WTC11 (cell line): ENCODE measurements around the gene P3H1. TPM values are rescaled to one million over a fixed set of nuclear protein-coding genes. Genes with fewer than 3 reads are reported as not detected.

Experiments used
- ATAC-seq: fragments of 200-7000 bp; cut with Tn5 transposase; 2 replicates; pipeline ENCODE4 v1.10.0; 2021; ENCODE audit warnings: mild to moderate bottlenecking, moderate library complexity
- CTCF ChIA-PET: fragments of 300-600 bp; sonication (Branson Sonifier 250); formaldehyde crosslinking; loops from one replicate; lab custom pipeline; 2021; ENCODE audit warnings: antibody characterized with exemption; lab: Charles Lee
- POLR2A ChIA-PET: fragments of 350-600 bp; sonication (Branson Sonifier 250); formaldehyde crosslinking; loops from one replicate; lab custom pipeline; 2021; ENCODE audit warnings: antibody characterized with exemption; lab: Charles Lee
- DNase-seq: peaks from one replicate; pipeline ENCODE4 v3.0.0; 2021; ENCODE audit warnings: low spot score
- H3K27ac Mint-ChIP-seq: 2 replicates; pipeline ENCODE4 v1.8.0; 2021; ENCODE audit warnings: mixed read lengths
- H3K27me3 Mint-ChIP-seq: 2 replicates; pipeline ENCODE4 v1.8.0; 2021; ENCODE audit warnings: low read depth, mild to moderate bottlenecking, moderate library complexity, mixed read lengths
- H3K36me3 Mint-ChIP-seq: 2 replicates; pipeline ENCODE4 v1.8.0; 2021; ENCODE audit warnings: mixed read lengths
- H3K4me1 Mint-ChIP-seq: 2 replicates; pipeline ENCODE4 v1.8.0; 2022; ENCODE audit warnings: mixed read lengths
- H3K4me3 Mint-ChIP-seq: 2 replicates; pipeline ENCODE4 v1.8.0; 2021; ENCODE audit warnings: mild to moderate bottlenecking, moderate library complexity, mixed read lengths
- H3K9me3 Mint-ChIP-seq: 2 replicates; pipeline ENCODE4 v1.8.0; 2021; ENCODE audit warnings: mixed read lengths
- ETV6 ChIP-seq: sonication (generic); formaldehyde crosslinking; IDR thresholded peaks from 2 replicates; pipeline ENCODE4 v1.8.1; 2022; ENCODE audit warnings: mild to moderate bottlenecking, missing genetic modification reagents
- FOXK1 ChIP-seq: sonication (generic); formaldehyde crosslinking; IDR thresholded peaks from 2 replicates; pipeline ENCODE4 v1.8.0; 2022; ENCODE audit warnings: mild to moderate bottlenecking, moderate library complexity, missing genetic modification reagents
- FOXP1 ChIP-seq: sonication (generic); formaldehyde crosslinking; IDR thresholded peaks from 2 replicates; pipeline ENCODE4 v1.8.0; 2022; ENCODE audit warnings: missing genetic modification reagents, mild to moderate bottlenecking, moderate library complexity, borderline replicate concordance
- MXD4 ChIP-seq: fragments of 250-450 bp; sonication (Bioruptor Pico); IDR thresholded peaks from 2 replicates; pipeline ENCODE4 v1.8.0; 2021; ENCODE audit warnings: mild to moderate bottlenecking, moderate library complexity, borderline replicate concordance
- NFATC4 ChIP-seq: fragments of 250-450 bp; sonication (Bioruptor Pico); IDR thresholded peaks from 2 replicates; pipeline ENCODE4 v1.9.0; 2021; ENCODE audit warnings: mild to moderate bottlenecking
- NR2C2 ChIP-seq: sonication (generic); formaldehyde crosslinking; IDR thresholded peaks from 2 replicates; pipeline ENCODE4 v1.8.0; 2022; ENCODE audit warnings: mild to moderate bottlenecking, missing genetic modification reagents
- ZNF416 ChIP-seq: fragments of 250-450 bp; sonication (Bioruptor Pico); IDR thresholded peaks from 2 replicates; pipeline ENCODE4 v1.9.0; 2021; ENCODE audit warnings: mild to moderate bottlenecking, inconsistent platforms
- ZNF671 ChIP-seq: fragments of 250-450 bp; sonication (Bioruptor Pico); IDR thresholded peaks from 2 replicates; pipeline ENCODE4 v1.8.0; 2021; ENCODE audit warnings: mild to moderate bottlenecking
- total RNA-seq: library from RNA; stranded (reverse); gene quantifications from 3 replicates; pipeline ENCODE4 v1.2.3, GENCODE V29; 2021
- TF ChIP-seq, protein P1 (sequence below): sonication (generic); formaldehyde crosslinking; IDR thresholded peaks from 2 replicates; pipeline ENCODE4 v1.8.1; 2023; ENCODE audit warnings: mild to moderate bottlenecking, missing genetic modification reagents, borderline replicate concordance
- TF ChIP-seq, protein P2 (sequence below): sonication (generic); formaldehyde crosslinking; IDR thresholded peaks from 2 replicates; pipeline ENCODE4 v1.8.1; 2023; ENCODE audit warnings: mild to moderate bottlenecking, missing genetic modification reagents, moderate library complexity
- TF ChIP-seq, protein P3 (sequence below): sonication (generic); formaldehyde crosslinking; IDR thresholded peaks from 2 replicates; pipeline ENCODE4 v1.8.1; 2023; ENCODE audit warnings: mild to moderate bottlenecking, missing genetic modification reagents
- TF ChIP-seq, protein P4 (sequence below): sonication (generic); formaldehyde crosslinking; IDR thresholded peaks from 2 replicates; pipeline ENCODE4 v1.8.1; 2022; ENCODE audit warnings: missing genetic modification reagents, borderline replicate concordance
- TF ChIP-seq, protein P5 (sequence below): sonication (generic); formaldehyde crosslinking; IDR thresholded peaks from 2 replicates; pipeline ENCODE4 v1.8.1; 2022; ENCODE audit warnings: mild to moderate bottlenecking, moderate library complexity, missing genetic modification reagents
- TF ChIP-seq, protein P6 (sequence below): sonication (generic); formaldehyde crosslinking; conservative IDR thresholded peaks from 2 replicates; pipeline ENCODE4 v1.8.1; 2022; ENCODE audit warnings: mild to moderate bottlenecking, missing genetic modification reagents
- TF ChIP-seq, protein P7 (sequence below): sonication (generic); formaldehyde crosslinking; IDR thresholded peaks from 2 replicates; pipeline ENCODE4 v1.8.0; 2023; ENCODE audit warnings: missing genetic modification reagents, mild to moderate bottlenecking, borderline replicate concordance
- TF ChIP-seq, protein P8 (sequence below): fragments of 250-450 bp; sonication (Bioruptor Pico); IDR thresholded peaks from 2 replicates; pipeline ENCODE4 v1.8.0; 2021; ENCODE audit warnings: mild to moderate bottlenecking
- TF ChIP-seq, protein P9 (sequence below): sonication (generic); formaldehyde crosslinking; IDR thresholded peaks from 2 replicates; pipeline ENCODE4 v1.8.0; 2022; ENCODE audit warnings: mild to moderate bottlenecking, missing genetic modification reagents
- TF ChIP-seq, protein P10 (sequence below): sonication (generic); formaldehyde crosslinking; IDR thresholded peaks from 2 replicates; pipeline ENCODE4 v1.8.1; 2022; ENCODE audit warnings: low read depth, missing genetic modification reagents, borderline replicate concordance

P3H1 gene
- total RNA-seq, 1 experiment from 2014 or later: 95.1 TPM

DNA sequence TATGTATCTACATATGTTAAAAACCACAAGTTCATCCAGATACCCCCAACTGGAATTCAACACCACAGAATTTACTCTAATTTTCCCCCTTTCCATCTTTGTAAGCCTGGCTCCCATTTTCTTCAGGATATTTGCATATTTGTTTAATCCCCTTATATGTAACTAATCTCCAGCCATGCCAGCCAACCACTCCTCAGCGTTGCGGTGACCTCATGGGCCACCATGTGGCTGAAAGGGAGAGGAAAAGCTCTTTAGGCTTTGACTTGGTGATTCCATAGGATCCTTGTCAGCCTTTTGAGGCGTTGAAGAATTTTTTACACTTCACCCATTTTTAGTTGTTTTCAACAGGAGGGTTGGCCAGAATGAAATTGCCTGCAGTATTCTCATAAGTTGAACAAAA, 36.8 kb downstream of the P3H1 start:
- H3K27me3 Mint-ChIP-seq: no peaks in the 10 kb centered on the region
- ATAC-seq (peak; percentile 71), DNase-seq (peak; percentile 39)
- H3K36me3 Mint-ChIP-seq: no peaks in the 10 kb centered on the region
- no peak overlapping the region for H3K27ac Mint-ChIP-seq
- H3K9me3 Mint-ChIP-seq: no peaks in the 10 kb centered on the region
- POLR2A ChIA-PET: interaction anchor here (0.7 kb wide), 1 partner anchor 36 kb away, joined by 3 read pairs; no protein-coding TSS in a partner anchor
- no peak overlapping the region for H3K4me3 Mint-ChIP-seq
- CTCF ChIA-PET: interaction anchor here (0.9 to 1.7 kb wide), 8 partner anchors 10 to 344 kb away, joined by 3 to 8 read pairs (median 3); partner anchors contain the start of gene CLDN19
- peaks cover 15% of the 10 kb centered on the region for H3K4me1 Mint-ChIP-seq
- TF ChIP-seq, protein P1, sequence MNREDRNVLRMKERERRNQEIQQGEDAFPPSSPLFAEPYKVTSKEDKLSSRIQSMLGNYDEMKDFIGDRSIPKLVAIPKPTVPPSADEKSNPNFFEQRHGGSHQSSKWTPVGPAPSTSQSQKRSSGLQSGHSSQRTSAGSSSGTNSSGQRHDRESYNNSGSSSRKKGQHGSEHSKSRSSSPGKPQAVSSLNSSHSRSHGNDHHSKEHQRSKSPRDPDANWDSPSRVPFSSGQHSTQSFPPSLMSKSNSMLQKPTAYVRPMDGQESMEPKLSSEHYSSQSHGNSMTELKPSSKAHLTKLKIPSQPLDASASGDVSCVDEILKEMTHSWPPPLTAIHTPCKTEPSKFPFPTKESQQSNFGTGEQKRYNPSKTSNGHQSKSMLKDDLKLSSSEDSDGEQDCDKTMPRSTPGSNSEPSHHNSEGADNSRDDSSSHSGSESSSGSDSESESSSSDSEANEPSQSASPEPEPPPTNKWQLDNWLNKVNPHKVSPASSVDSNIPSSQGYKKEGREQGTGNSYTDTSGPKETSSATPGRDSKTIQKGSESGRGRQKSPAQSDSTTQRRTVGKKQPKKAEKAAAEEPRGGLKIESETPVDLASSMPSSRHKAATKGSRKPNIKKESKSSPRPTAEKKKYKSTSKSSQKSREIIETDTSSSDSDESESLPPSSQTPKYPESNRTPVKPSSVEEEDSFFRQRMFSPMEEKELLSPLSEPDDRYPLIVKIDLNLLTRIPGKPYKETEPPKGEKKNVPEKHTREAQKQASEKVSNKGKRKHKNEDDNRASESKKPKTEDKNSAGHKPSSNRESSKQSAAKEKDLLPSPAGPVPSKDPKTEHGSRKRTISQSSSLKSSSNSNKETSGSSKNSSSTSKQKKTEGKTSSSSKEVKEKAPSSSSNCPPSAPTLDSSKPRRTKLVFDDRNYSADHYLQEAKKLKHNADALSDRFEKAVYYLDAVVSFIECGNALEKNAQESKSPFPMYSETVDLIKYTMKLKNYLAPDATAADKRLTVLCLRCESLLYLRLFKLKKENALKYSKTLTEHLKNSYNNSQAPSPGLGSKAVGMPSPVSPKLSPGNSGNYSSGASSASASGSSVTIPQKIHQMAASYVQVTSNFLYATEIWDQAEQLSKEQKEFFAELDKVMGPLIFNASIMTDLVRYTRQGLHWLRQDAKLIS: no peak
- TF ChIP-seq, protein P2, sequence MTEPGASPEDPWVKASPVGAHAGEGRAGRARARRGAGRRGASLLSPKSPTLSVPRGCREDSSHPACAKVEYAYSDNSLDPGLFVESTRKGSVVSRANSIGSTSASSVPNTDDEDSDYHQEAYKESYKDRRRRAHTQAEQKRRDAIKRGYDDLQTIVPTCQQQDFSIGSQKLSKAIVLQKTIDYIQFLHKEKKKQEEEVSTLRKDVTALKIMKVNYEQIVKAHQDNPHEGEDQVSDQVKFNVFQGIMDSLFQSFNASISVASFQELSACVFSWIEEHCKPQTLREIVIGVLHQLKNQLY (CRISPR knock-in tag): no peak
- TF ChIP-seq NFATC4: no peak
- TF ChIP-seq, protein P3, sequence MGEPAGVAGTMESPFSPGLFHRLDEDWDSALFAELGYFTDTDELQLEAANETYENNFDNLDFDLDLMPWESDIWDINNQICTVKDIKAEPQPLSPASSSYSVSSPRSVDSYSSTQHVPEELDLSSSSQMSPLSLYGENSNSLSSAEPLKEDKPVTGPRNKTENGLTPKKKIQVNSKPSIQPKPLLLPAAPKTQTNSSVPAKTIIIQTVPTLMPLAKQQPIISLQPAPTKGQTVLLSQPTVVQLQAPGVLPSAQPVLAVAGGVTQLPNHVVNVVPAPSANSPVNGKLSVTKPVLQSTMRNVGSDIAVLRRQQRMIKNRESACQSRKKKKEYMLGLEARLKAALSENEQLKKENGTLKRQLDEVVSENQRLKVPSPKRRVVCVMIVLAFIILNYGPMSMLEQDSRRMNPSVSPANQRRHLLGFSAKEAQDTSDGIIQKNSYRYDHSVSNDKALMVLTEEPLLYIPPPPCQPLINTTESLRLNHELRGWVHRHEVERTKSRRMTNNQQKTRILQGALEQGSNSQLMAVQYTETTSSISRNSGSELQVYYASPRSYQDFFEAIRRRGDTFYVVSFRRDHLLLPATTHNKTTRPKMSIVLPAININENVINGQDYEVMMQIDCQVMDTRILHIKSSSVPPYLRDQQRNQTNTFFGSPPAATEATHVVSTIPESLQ: no peak
- no peak for TF ChIP-seq ETV6
- TF ChIP-seq MXD4 (CRISPR knock-in tag): no peak
- TF ChIP-seq, protein P4, sequence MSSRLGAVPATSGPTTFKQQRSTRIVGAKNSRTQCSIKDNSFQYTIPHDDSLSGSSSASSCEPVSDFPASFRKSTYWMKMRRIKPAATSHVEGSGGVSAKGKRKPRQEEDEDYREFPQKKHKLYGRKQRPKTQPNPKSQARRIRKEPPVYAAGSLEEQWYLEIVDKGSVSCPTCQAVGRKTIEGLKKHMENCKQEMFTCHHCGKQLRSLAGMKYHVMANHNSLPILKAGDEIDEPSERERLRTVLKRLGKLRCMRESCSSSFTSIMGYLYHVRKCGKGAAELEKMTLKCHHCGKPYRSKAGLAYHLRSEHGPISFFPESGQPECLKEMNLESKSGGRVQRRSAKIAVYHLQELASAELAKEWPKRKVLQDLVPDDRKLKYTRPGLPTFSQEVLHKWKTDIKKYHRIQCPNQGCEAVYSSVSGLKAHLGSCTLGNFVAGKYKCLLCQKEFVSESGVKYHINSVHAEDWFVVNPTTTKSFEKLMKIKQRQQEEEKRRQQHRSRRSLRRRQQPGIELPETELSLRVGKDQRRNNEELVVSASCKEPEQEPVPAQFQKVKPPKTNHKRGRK (CRISPR knock-in tag): no peak
- TF ChIP-seq, protein P5, sequence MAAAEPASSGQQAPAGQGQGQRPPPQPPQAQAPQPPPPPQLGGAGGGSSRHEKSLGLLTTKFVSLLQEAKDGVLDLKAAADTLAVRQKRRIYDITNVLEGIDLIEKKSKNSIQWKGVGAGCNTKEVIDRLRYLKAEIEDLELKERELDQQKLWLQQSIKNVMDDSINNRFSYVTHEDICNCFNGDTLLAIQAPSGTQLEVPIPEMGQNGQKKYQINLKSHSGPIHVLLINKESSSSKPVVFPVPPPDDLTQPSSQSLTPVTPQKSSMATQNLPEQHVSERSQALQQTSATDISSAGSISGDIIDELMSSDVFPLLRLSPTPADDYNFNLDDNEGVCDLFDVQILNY (CRISPR knock-in tag): no peak
- TF ChIP-seq, protein P6, sequence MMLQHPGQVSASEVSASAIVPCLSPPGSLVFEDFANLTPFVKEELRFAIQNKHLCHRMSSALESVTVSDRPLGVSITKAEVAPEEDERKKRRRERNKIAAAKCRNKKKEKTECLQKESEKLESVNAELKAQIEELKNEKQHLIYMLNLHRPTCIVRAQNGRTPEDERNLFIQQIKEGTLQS (CRISPR knock-in tag): no peak
- no peak for TF ChIP-seq ZNF671 (CRISPR knock-in tag)
- TF ChIP-seq ZNF416 (CRISPR knock-in tag): no peak
- no peak for TF ChIP-seq FOXP1 (CRISPR knock-in tag)
- TF ChIP-seq, protein P7, sequence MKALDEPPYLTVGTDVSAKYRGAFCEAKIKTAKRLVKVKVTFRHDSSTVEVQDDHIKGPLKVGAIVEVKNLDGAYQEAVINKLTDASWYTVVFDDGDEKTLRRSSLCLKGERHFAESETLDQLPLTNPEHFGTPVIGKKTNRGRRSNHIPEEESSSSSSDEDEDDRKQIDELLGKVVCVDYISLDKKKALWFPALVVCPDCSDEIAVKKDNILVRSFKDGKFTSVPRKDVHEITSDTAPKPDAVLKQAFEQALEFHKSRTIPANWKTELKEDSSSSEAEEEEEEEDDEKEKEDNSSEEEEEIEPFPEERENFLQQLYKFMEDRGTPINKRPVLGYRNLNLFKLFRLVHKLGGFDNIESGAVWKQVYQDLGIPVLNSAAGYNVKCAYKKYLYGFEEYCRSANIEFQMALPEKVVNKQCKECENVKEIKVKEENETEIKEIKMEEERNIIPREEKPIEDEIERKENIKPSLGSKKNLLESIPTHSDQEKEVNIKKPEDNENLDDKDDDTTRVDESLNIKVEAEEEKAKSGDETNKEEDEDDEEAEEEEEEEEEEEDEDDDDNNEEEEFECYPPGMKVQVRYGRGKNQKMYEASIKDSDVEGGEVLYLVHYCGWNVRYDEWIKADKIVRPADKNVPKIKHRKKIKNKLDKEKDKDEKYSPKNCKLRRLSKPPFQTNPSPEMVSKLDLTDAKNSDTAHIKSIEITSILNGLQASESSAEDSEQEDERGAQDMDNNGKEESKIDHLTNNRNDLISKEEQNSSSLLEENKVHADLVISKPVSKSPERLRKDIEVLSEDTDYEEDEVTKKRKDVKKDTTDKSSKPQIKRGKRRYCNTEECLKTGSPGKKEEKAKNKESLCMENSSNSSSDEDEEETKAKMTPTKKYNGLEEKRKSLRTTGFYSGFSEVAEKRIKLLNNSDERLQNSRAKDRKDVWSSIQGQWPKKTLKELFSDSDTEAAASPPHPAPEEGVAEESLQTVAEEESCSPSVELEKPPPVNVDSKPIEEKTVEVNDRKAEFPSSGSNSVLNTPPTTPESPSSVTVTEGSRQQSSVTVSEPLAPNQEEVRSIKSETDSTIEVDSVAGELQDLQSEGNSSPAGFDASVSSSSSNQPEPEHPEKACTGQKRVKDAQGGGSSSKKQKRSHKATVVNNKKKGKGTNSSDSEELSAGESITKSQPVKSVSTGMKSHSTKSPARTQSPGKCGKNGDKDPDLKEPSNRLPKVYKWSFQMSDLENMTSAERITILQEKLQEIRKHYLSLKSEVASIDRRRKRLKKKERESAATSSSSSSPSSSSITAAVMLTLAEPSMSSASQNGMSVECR (CRISPR knock-in tag): no peak
- TF ChIP-seq, protein P8, sequence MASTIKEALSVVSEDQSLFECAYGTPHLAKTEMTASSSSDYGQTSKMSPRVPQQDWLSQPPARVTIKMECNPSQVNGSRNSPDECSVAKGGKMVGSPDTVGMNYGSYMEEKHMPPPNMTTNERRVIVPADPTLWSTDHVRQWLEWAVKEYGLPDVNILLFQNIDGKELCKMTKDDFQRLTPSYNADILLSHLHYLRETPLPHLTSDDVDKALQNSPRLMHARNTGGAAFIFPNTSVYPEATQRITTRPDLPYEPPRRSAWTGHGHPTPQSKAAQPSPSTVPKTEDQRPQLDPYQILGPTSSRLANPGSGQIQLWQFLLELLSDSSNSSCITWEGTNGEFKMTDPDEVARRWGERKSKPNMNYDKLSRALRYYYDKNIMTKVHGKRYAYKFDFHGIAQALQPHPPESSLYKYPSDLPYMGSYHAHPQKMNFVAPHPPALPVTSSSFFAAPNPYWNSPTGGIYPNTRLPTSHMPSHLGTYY (CRISPR knock-in tag): no peak
- TF ChIP-seq, protein P9, sequence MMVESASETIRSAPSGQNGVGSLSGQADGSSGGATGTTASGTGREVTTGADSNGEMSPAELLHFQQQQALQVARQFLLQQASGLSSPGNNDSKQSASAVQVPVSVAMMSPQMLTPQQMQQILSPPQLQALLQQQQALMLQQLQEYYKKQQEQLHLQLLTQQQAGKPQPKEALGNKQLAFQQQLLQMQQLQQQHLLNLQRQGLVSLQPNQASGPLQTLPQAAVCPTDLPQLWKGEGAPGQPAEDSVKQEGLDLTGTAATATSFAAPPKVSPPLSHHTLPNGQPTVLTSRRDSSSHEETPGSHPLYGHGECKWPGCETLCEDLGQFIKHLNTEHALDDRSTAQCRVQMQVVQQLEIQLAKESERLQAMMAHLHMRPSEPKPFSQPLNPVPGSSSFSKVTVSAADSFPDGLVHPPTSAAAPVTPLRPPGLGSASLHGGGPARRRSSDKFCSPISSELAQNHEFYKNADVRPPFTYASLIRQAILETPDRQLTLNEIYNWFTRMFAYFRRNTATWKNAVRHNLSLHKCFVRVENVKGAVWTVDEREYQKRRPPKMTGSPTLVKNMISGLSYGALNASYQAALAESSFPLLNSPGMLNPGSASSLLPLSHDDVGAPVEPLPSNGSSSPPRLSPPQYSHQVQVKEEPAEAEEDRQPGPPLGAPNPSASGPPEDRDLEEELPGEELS (CRISPR knock-in tag): no peak
- TF ChIP-seq FOXK1 (CRISPR knock-in tag): no peak
- no peak for TF ChIP-seq NR2C2 (CRISPR knock-in tag)
- TF ChIP-seq, protein P10, sequence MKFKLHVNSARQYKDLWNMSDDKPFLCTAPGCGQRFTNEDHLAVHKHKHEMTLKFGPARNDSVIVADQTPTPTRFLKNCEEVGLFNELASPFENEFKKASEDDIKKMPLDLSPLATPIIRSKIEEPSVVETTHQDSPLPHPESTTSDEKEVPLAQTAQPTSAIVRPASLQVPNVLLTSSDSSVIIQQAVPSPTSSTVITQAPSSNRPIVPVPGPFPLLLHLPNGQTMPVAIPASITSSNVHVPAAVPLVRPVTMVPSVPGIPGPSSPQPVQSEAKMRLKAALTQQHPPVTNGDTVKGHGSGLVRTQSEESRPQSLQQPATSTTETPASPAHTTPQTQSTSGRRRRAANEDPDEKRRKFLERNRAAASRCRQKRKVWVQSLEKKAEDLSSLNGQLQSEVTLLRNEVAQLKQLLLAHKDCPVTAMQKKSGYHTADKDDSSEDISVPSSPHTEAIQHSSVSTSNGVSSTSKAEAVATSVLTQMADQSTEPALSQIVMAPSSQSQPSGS (CRISPR knock-in tag): no peak
